Kidney epithelial cell (primary cell): ENCODE data around the gene GPR142. TPM values are rescaled to one million over a fixed set of nuclear protein-coding genes. Genes with fewer than 3 reads are reported as not detected.

Experiments used
- DNase-seq: peaks from one replicate; pipeline ENCODE4 v3.0.0-alpha.2; 2010; ENCODE audit warnings: low read depth
- H3K27me3 ChIP-seq: 2 replicates; pipeline ENCODE4 v1.6.0; 2011; ENCODE audit warnings: low read length; ENCODE audit not compliant: control insufficient read depth, insufficient read depth
- H3K36me3 ChIP-seq: 2 replicates; pipeline ENCODE4 v1.5.1; 2011; ENCODE audit warnings: low read length; ENCODE audit not compliant: control insufficient read depth, insufficient read depth
- H3K4me3 ChIP-seq: 2 replicates; pipeline ENCODE4 v1.5.1; 2011; ENCODE audit warnings: low read depth, mild to moderate bottlenecking, control low read depth, low read length
- total RNA-seq: library from RNA; depleted of rRNA; stranded (reverse); fragments of >200 nt; gene quantifications from 2 replicates; pipeline ENCODE4 v1.2.3, GENCODE V29; 2015
- TF ChIP-seq, protein P1 (sequence below): IDR thresholded peaks from 2 replicates; pipeline ENCODE4 v1.5.1; 2011; ENCODE audit warnings: mild to moderate bottlenecking, moderate library complexity, low read length, control low read depth, inconsistent platforms; ENCODE audit not compliant: insufficient read depth, poor library complexity, severe bottlenecking

Gene GPR142
- total RNA-seq, 1 donor from 2014 or later: not detected

DNA sequence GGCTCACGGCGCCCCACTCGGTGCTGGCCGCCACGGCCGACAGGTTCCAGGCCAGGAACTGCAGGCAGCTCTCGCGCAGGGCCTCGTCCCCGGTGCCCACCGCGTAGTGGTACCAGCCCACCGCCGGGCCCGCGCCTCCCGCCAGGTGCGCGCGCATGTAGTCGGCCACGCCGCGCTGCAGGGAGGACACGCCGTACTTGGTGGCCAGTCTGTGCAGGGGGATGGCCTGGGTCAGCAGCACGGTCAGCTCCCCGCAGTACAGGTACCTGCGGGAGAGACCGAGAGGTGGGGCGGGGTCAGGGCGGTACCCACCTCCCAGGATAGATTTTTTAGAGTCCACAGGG, 9.9 kb upstream of the GPR142 start:
- H3K36me3 ChIP-seq: no peaks in the 10 kb centered on the region
- H3K4me3 ChIP-seq: no peak overlapping the region
- peaks cover 85% of the 10 kb centered on the region for H3K27me3 ChIP-seq
- no peak for DNase-seq
- TF ChIP-seq, protein P1, sequence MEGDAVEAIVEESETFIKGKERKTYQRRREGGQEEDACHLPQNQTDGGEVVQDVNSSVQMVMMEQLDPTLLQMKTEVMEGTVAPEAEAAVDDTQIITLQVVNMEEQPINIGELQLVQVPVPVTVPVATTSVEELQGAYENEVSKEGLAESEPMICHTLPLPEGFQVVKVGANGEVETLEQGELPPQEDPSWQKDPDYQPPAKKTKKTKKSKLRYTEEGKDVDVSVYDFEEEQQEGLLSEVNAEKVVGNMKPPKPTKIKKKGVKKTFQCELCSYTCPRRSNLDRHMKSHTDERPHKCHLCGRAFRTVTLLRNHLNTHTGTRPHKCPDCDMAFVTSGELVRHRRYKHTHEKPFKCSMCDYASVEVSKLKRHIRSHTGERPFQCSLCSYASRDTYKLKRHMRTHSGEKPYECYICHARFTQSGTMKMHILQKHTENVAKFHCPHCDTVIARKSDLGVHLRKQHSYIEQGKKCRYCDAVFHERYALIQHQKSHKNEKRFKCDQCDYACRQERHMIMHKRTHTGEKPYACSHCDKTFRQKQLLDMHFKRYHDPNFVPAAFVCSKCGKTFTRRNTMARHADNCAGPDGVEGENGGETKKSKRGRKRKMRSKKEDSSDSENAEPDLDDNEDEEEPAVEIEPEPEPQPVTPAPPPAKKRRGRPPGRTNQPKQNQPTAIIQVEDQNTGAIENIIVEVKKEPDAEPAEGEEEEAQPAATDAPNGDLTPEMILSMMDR: no peak

GRCh38 chr17:74358697-74359096, 8.6 kb upstream of the GPR142 start:
- no peak for DNase-seq
- Histone ChIP-seq H3K27me3 (peaks cover 86% of the 10 kb centered on the region), H3K4me3 (no peak overlapping the region), H3K36me3 (no peaks in the 10 kb centered on the region)
- TF ChIP-seq, protein P1: no peak

DNA sequence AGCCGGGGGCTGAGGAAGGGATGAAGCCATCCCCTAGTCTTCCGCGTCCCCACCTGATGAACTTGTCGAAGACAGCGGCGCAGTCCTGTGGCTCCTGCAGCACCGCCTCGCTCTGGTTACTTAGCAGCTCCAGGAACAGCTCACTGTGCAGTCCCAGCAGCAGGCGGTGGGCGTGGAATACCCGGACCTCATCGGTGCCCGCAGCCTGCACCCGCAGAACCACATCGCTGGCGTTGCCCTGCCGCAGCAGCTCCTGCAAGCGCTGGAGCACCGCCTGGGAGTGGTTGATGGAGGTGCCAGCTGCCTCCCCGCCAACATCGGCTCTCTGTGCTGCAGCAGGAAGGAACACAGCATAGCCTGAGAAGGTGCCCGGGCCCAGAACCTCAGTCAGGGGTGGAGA, 7.4 kb upstream of the GPR142 start:
- no peak for DNase-seq
- Histone ChIP-seq H3K27me3 (peaks cover 76% of the 10 kb centered on the region), H3K36me3 (no peaks in the 10 kb centered on the region), H3K4me3 (no peak overlapping the region)
- TF ChIP-seq, protein P1: no peak

DNA sequence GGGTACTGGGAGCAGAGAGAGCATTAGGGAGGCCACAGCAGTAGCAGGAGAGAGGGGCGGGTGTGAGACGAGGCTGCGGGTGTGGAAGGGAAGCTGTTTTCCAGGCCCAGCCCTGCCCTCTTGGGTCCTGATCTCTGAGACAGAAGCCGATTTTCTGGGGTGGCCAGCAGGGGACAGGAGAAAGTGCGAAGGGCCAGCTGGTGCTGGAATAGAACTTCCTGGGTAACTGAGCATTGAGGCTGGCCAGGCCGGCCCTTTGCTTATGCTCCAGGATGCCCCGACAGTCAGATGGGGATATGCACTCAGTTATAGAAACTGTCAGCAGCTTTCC, 6.4 kb upstream of the GPR142 start:
- H3K4me3 ChIP-seq: no peak overlapping the region
- no peaks in the 10 kb centered on the region for H3K36me3 ChIP-seq
- DNase-seq: no peak
- peaks cover 67% of the 10 kb centered on the region for H3K27me3 ChIP-seq
- TF ChIP-seq, protein P1: no peak

DNA sequence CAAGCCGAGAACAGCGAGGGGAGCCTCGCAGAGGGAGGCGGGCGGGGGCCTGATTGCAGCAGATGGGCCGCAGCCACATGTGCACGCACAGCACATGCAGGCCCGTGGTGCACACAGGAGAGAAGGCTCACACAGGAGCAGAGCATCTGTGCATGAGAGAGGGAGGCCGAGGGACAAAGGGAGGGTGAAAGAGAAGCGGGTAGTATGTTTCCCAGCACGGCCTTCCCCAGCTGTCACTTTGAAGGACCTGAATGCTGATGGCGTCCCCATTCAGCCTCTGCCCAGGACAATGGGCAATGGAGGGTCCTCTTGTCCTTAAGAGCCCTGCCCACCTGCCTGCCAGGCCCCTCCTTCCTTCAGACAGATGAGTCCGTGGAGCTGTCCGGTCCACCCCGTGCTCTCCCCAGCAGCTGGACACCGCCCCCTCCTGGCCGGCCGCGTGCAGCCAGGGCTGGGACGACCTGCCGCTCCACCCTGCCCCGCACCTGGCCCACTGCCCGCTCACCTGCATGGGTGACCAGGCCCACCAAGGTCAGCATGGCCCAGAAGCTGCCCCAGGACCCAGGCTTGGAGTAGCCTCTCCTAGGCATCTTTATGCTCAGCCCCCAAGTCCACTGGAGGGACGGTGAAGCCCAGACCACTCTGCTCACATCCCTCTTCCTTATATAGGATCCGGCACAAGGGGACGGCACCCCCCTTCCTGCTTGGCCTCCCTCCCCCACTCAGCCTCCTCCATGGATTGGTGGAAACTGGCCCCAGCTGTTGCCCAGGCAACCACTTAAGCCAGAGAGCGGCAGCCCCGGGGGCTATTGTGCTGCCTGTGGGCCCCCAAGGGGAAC, 5.9 kb upstream of the GPR142 start, which contains the start of gene BTBD17:
Gene BTBD17 (minus strand): TSS at position 639 of the 839 bp plus-strand sequence. CDS start 49 bp downstream, at position 590.
- H3K4me3 ChIP-seq: no peak within 1 kb of the TSS
- H3K36me3 ChIP-seq: no peaks in the 10 kb centered on the region
- TF ChIP-seq, protein P1: peak; percentile 69
- H3K27me3 ChIP-seq: peaks cover 61% of the 10 kb centered on the region
- DNase-seq: no peak

DNA sequence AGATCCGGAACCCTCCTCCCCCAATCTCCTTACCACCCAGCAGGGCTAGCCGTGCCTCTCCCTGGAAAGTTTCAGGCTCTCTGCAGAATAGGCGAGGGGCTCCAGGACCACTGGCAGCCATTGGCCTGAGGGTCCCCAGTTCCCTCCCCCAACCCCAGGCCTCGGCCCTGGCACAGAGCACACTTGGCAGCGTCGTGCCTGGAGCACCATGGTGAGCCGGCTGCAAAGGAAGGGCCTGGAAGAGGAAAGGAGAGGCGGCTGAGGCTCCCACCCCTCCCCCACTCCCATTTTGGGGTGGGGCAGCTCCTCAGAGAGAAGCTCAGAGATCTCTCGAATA, 5.3 kb upstream of the GPR142 start:
- Histone ChIP-seq H3K4me3 (no peak overlapping the region), H3K36me3 (no peaks in the 10 kb centered on the region), H3K27me3 (peaks cover 55% of the 10 kb centered on the region)
- DNase-seq: no peak
- TF ChIP-seq, protein P1: no peak
